Measurements from ENCODE around the gene ABCC5. TPM values are rescaled to one million over a fixed set of nuclear protein-coding genes. Genes with fewer than 3 reads are reported as not detected.

ABCC5 gene
- total and polyA plus RNA-seq, 2 of the 8 experiments (the other 6 are each of a cell fraction or from before 2014, with no cell fraction given) = 25.3 to 40.8 TPM

GRCh38 chr3:183884427-183885296 is 133.0 kb downstream of the ABCC5 start, which contains the start of gene PARL:
PARL (minus strand) TSS chr3:183884880; CDS start chr3:183884846, 34 bp downstream.
- CTCF ChIA-PET (ENCODE audit: partially characterized antibody) = interaction anchor here (0.6 to 2.0 kb wide), 28 partner anchors 9 to 762 kb away, joined by 3 to 11 read pairs (median 4); partner anchors contain the start of gene MAP6D1
- WGBS, 2 experiments (ENCODE audit: extremely low coverage in 1 of 2, insufficient coverage in 1 of 2, insufficient read length in 1 of 2, insufficient replicate concordance in 2 of 2, low coverage in 1 of 2, low lambda C conversion rate in 2 of 2, missing lambda C conversion rate in 1 of 2) = 3% methylated on average over 47 of the region's 63 CpGs; no CpG with 5 or more reads in 1 of the 2 experiments
- peak within 1 kb of the TSS; percentile 85; the same call in 1 of the 2 replicates for H2BK5ac ChIP-seq (ENCODE audit: low read depth, low read length)
- peak within 1 kb of the TSS; percentile 94 for H4K91ac ChIP-seq (replicated peaks; ENCODE audit: insufficient read length, low read length)
- POLR2A ChIA-PET (ENCODE audit: partially characterized antibody) = interaction anchor here (0.5 to 2.0 kb wide), 13 partner anchors 10 to 431 kb away, joined by 3 to 10 read pairs (median 3); partner anchors contain the start of gene ABCC5
- H3K79me1 ChIP-seq (ENCODE audit: low read depth, low read length) = peaks cover 2% of the 10 kb centered on the region; the same call in 1 of the 2 replicates
- peak within 1 kb of the TSS; percentile 91 for H3K56ac ChIP-seq (replicated peaks; ENCODE audit: insufficient read length, low read depth, low read length)
- no peak within 1 kb of the TSS for H2AK5ac ChIP-seq (ENCODE audit: low read depth, low read length)
- peak within 1 kb of the TSS; percentile 70 to 88 (median 78) for H3K9ac ChIP-seq (replicated peaks in 1 of 4; ENCODE audit: extremely low read depth in 1 of 4, low read depth in 3 of 4, low read length in 3 of 4)
- no peak within 1 kb of the TSS for H2BK120ac ChIP-seq (replicated peaks; ENCODE audit: low read depth, low read length)
- peak within 1 kb of the TSS; percentile 73 for H4K5ac ChIP-seq (ENCODE audit: insufficient read length, low read depth, low read length)
- peak within 1 kb of the TSS; percentile 84; the same call in 1 of the 2 replicates for H2AFZ ChIP-seq (ENCODE audit: low read length)
- H3K23me2 ChIP-seq (ENCODE audit: low read depth, low read length) = peaks cover 3% of the 10 kb centered on the region; the same call in 1 of the 2 replicates
- H3K36me3 ChIP-seq (ENCODE audit: control insufficient read depth in 2 of 4, insufficient read depth in 4 of 4, low read length in 3 of 4) = no peaks in the 10 kb centered on the region
- H3K27ac ChIP-seq (ENCODE audit: low read depth, low read length) = peak within 1 kb of the TSS; percentile 81
- peaks cover 0 to 2% (median 0%) of the 10 kb centered on the region in 4 experiments; a peak in 1 of 7 replicates for H3K27me3 ChIP-seq (replicated peaks in 1 of 4; ENCODE audit: control insufficient read depth in 3 of 4, extremely low read depth in 1 of 4, insufficient read depth in 3 of 4, low read length in 3 of 4)
- FAIRE-seq (no peak), DNase-seq (ENCODE audit: low read depth in 1 of 2, low spot score in 2 of 2) (peak; percentile 90 to 99)
- peaks cover 0 to 2% (median 0%) of the 10 kb centered on the region in 4 experiments; a peak in 1 of 7 replicates for H3K4me1 ChIP-seq (replicated peaks in 1 of 4; ENCODE audit: control insufficient read depth in 3 of 4, insufficient read depth in 4 of 4, low read length in 3 of 4)
- no peak within 1 kb of the TSS for H2BK12ac ChIP-seq (ENCODE audit: low read depth, low read length)
- H3K23ac ChIP-seq (ENCODE audit: insufficient read length) = no peak within 1 kb of the TSS
- H2BK20ac ChIP-seq (ENCODE audit: low read length) = no peak within 1 kb of the TSS
- H4K8ac ChIP-seq (ENCODE audit: extremely low read depth, insufficient read depth, low read length) = peak within 1 kb of the TSS; percentile 99
- H2BK15ac ChIP-seq (ENCODE audit: low read length) = no peak within 1 kb of the TSS
- H3K4me3 ChIP-seq (ENCODE audit: extremely low read depth in 1 of 4, insufficient read depth in 2 of 4, low read depth in 3 of 4, low read length in 4 of 4) = peak within 1 kb of the TSS; percentile 74 to 92 (median 88)
- no peak within 1 kb of the TSS for H3K14ac ChIP-seq (ENCODE audit: insufficient read length)
- peak within 1 kb of the TSS; percentile 36 for H3K4ac ChIP-seq (replicated peaks; ENCODE audit: insufficient read length, low read depth, low read length)
- H3K4me2 ChIP-seq (ENCODE audit: insufficient read depth in 1 of 2, low read depth in 2 of 2, low read length in 2 of 2) = peak within 1 kb of the TSS; percentile 71 to 72
- peak within 1 kb of the TSS; percentile 88 for H3K18ac ChIP-seq (ENCODE audit: extremely low read depth, low read length)
- peaks cover 0 to 3% of the 10 kb centered on the region in 2 experiments for H4K20me1 ChIP-seq (replicated peaks in 1 of 2; ENCODE audit: control insufficient read depth in 1 of 2, insufficient read depth in 2 of 2, low read length in 2 of 2)
- no peaks in the 10 kb centered on the region for H3K9me3 ChIP-seq (ENCODE audit: insufficient read depth in 2 of 2, low read depth in 1 of 2, low read length in 1 of 2)
- H3K79me2 ChIP-seq (ENCODE audit: control insufficient read depth in 1 of 2, insufficient read depth in 2 of 2, low read length in 2 of 2) = peaks cover 9 to 45% of the 10 kb centered on the region in 2 experiments
- TF ChIP-seq TEAD4 (IDR thresholded peaks at IDR 0.05; ENCODE audit: low read depth, low read length) = 0 out of 2 replicates have a peak, but pooled peaks have one; percentile 15
- no peak for TF ChIP-seq SRF (IDR thresholded peaks at IDR 0.05; ENCODE audit: low read depth, low read length)
- TF ChIP-seq POLR2A (IDR thresholded peaks at IDR 0.05; ENCODE audit: control extremely low read depth in 1 of 2, low read depth in 2 of 2, low read length in 2 of 2) = peak; percentile 66 to 97
- no peak for TF ChIP-seq MAFK (IDR thresholded peaks at IDR 0.05; ENCODE audit: low read depth, low read length)
- TF ChIP-seq USF2 (IDR thresholded peaks at IDR 0.05; ENCODE audit: low read length) = no peak
- TF ChIP-seq KDM4A (IDR thresholded peaks at IDR 0.05; ENCODE audit: low read depth, low read length, severe bottlenecking) = peak; percentile 99
- no peak for TF ChIP-seq FOSL1 (IDR thresholded peaks at IDR 0.05; ENCODE audit: insufficient read depth, low read depth, low read length)

All from H1 (cell line).